ENCODE measurements around the gene TMX4.

TMX4 gene

GRCh38 chr20:8019998-8020247, 362 bp upstream of the TMX4 start:
- peak overlapping the region; percentile 61 for H3K4me3 ChIP-seq (ENCODE audit: insufficient read depth, low read depth, low read length)
- peak overlapping the region; percentile 44 for H3K27ac ChIP-seq (ENCODE audit: insufficient read depth, low read depth, low read length, poor library complexity, severe bottlenecking)
- peaks cover 9% of the 10 kb centered on the region for H3K4me1 ChIP-seq (ENCODE audit: control insufficient read depth, insufficient read depth, low read length)
- no peaks in the 10 kb centered on the region for H3K27me3 ChIP-seq (ENCODE audit: control insufficient read depth, insufficient read depth, low read length, poor library complexity, severe bottlenecking)
- no peaks in the 10 kb centered on the region for H3K36me3 ChIP-seq (ENCODE audit: control insufficient read depth, insufficient read depth, low read length)
- no peaks in the 10 kb centered on the region for H3K9me3 ChIP-seq (ENCODE audit: control insufficient read depth, low read length)
- WGBS, 2 experiments = 26 to 31% methylated on average over 3 of the region's 3 CpGs

- Histone ChIP-seq H3K4me1 (ENCODE audit: control insufficient read depth, insufficient read depth, low read length) (peaks cover 9% of the 10 kb centered on the region), H3K27ac (ENCODE audit: insufficient read depth, low read depth, low read length, poor library complexity, severe bottlenecking) (peak overlapping the region; percentile 93), H3K27me3 (ENCODE audit: control insufficient read depth, insufficient read depth, low read length, poor library complexity, severe bottlenecking) (no peaks in the 10 kb centered on the region), H3K4me3 (ENCODE audit: insufficient read depth, low read depth, low read length) (peak overlapping the region; percentile 61), H3K36me3 (ENCODE audit: control insufficient read depth, insufficient read depth, low read length) (no peaks in the 10 kb centered on the region), H3K9me3 (ENCODE audit: control insufficient read depth, low read length) (no peaks in the 10 kb centered on the region)
- 1% methylated on average over 23 of the region's 23 CpGs for WGBS, 2 experiments
Observed at GRCh38 chr20:8018958-8019245, 659 bp downstream of the TMX4 start.

GRCh38 chr20:8012724-8013123, 6.8 kb downstream of the TMX4 start:
- H3K36me3 ChIP-seq (ENCODE audit: control insufficient read depth, insufficient read depth, low read length) = no peaks in the 10 kb centered on the region
- no peaks in the 10 kb centered on the region for H3K4me1 ChIP-seq (ENCODE audit: control insufficient read depth, insufficient read depth, low read length)
- no CpG with 5 or more reads among the region's 1 CpG for WGBS, 2 experiments
- H3K4me3 ChIP-seq (ENCODE audit: insufficient read depth, low read depth, low read length) = no peak overlapping the region
- H3K9me3 ChIP-seq (ENCODE audit: control insufficient read depth, low read length) = no peaks in the 10 kb centered on the region
- no peak overlapping the region for H3K27ac ChIP-seq (ENCODE audit: insufficient read depth, low read depth, low read length, poor library complexity, severe bottlenecking)
- no peaks in the 10 kb centered on the region for H3K27me3 ChIP-seq (ENCODE audit: control insufficient read depth, insufficient read depth, low read length, poor library complexity, severe bottlenecking)

GRCh38 chr20:8008733-8009132, 10.8 kb downstream of the TMX4 start:
- Histone ChIP-seq H3K4me1 (ENCODE audit: control insufficient read depth, insufficient read depth, low read length) (no peaks in the 10 kb centered on the region), H3K36me3 (ENCODE audit: control insufficient read depth, insufficient read depth, low read length) (no peaks in the 10 kb centered on the region), H3K27me3 (ENCODE audit: control insufficient read depth, insufficient read depth, low read length, poor library complexity, severe bottlenecking) (no peaks in the 10 kb centered on the region), H3K27ac (ENCODE audit: insufficient read depth, low read depth, low read length, poor library complexity, severe bottlenecking) (no peak overlapping the region), H3K9me3 (ENCODE audit: control insufficient read depth, low read length) (no peaks in the 10 kb centered on the region), H3K4me3 (ENCODE audit: insufficient read depth, low read depth, low read length) (no peak overlapping the region)
- 93 to 100% methylated on average over 2 of the region's 2 CpGs for WGBS, 2 experiments

DNA sequence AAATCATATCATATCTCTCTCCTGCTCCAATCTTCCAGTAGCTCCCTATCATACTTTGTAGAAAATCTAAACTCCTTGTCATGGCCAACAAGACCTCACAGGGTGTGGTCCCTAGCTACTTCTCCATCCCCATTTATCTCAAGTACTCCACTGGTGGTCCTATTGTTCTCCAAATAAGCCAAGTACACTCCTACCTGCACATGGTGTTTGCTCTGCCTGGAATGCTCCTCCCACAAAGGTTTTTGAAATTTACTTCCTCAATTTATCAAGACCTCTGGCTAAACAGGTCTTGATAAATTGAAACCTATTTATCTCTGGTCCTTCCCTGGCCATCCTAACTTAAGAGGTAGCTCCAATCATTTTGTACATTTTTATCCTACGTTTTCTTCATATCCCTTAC, 12.1 kb downstream of the TMX4 start:
- no peaks in the 10 kb centered on the region for H3K9me3 ChIP-seq (ENCODE audit: control insufficient read depth, low read length)
- H3K4me1 ChIP-seq (ENCODE audit: control insufficient read depth, insufficient read depth, low read length) = no peaks in the 10 kb centered on the region
- H3K4me3 ChIP-seq (ENCODE audit: insufficient read depth, low read depth, low read length) = no peak overlapping the region
- no peak overlapping the region for H3K27ac ChIP-seq (ENCODE audit: insufficient read depth, low read depth, low read length, poor library complexity, severe bottlenecking)
- 88 to 90% methylated on average over 1 of the region's 1 CpG for WGBS, 2 experiments
- H3K27me3 ChIP-seq (ENCODE audit: control insufficient read depth, insufficient read depth, low read length, poor library complexity, severe bottlenecking) = no peaks in the 10 kb centered on the region
- no peaks in the 10 kb centered on the region for H3K36me3 ChIP-seq (ENCODE audit: control insufficient read depth, insufficient read depth, low read length)

GRCh38 chr20:8005575-8006366, 13.8 kb downstream of the TMX4 start:
- Histone ChIP-seq H3K4me1 (ENCODE audit: control insufficient read depth, insufficient read depth, low read length) (no peaks in the 10 kb centered on the region), H3K36me3 (ENCODE audit: control insufficient read depth, insufficient read depth, low read length) (no peaks in the 10 kb centered on the region), H3K27ac (ENCODE audit: insufficient read depth, low read depth, low read length, poor library complexity, severe bottlenecking) (no peak overlapping the region), H3K27me3 (ENCODE audit: control insufficient read depth, insufficient read depth, low read length, poor library complexity, severe bottlenecking) (no peaks in the 10 kb centered on the region), H3K4me3 (ENCODE audit: insufficient read depth, low read depth, low read length) (no peak overlapping the region), H3K9me3 (ENCODE audit: control insufficient read depth, low read length) (no peaks in the 10 kb centered on the region)
- 90% methylated on average over 17 to 18 of the region's 19 CpGs for WGBS, 2 experiments

DNA sequence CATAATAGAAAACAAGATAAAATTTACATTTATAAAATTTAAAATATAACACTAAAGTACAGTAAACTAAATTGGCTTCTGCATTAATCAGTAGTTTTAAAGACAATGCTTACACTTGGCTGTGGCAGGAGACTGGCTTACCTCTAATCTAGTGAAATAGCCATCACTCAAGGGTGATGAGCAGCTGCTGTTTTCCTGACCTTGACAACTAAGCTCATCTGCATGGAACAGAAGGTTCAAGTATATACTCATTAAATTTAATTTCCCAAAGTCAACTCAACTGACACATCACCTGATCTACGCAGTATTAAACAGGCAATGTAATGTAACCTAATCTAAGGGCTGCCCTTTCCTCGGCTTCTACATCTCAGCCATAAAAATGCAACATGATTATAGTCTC, 14.5 kb downstream of the TMX4 start:
- H3K9me3 ChIP-seq (ENCODE audit: control insufficient read depth, low read length) = no peaks in the 10 kb centered on the region
- WGBS, 2 experiments = 95 to 100% methylated on average over 1 to 2 of the region's 2 CpGs
- no peaks in the 10 kb centered on the region for H3K4me1 ChIP-seq (ENCODE audit: control insufficient read depth, insufficient read depth, low read length)
- no peak overlapping the region for H3K27ac ChIP-seq (ENCODE audit: insufficient read depth, low read depth, low read length, poor library complexity, severe bottlenecking)
- no peaks in the 10 kb centered on the region for H3K36me3 ChIP-seq (ENCODE audit: control insufficient read depth, insufficient read depth, low read length)
- no peak overlapping the region for H3K4me3 ChIP-seq (ENCODE audit: insufficient read depth, low read depth, low read length)
- H3K27me3 ChIP-seq (ENCODE audit: control insufficient read depth, insufficient read depth, low read length, poor library complexity, severe bottlenecking) = no peaks in the 10 kb centered on the region

- Histone ChIP-seq H3K27me3 (ENCODE audit: control insufficient read depth, insufficient read depth, low read length, poor library complexity, severe bottlenecking) (no peaks in the 10 kb centered on the region), H3K4me3 (ENCODE audit: insufficient read depth, low read depth, low read length) (no peak overlapping the region), H3K9me3 (ENCODE audit: control insufficient read depth, low read length) (no peaks in the 10 kb centered on the region), H3K36me3 (ENCODE audit: control insufficient read depth, insufficient read depth, low read length) (no peaks in the 10 kb centered on the region), H3K27ac (ENCODE audit: insufficient read depth, low read depth, low read length, poor library complexity, severe bottlenecking) (no peak overlapping the region), H3K4me1 (ENCODE audit: control insufficient read depth, insufficient read depth, low read length) (no peaks in the 10 kb centered on the region)
- WGBS, 2 experiments = no CpG with 5 or more reads among the region's 1 CpG
Observed at GRCh38 chr20:8002056-8002455, 17.5 kb downstream of the TMX4 start.

DNA sequence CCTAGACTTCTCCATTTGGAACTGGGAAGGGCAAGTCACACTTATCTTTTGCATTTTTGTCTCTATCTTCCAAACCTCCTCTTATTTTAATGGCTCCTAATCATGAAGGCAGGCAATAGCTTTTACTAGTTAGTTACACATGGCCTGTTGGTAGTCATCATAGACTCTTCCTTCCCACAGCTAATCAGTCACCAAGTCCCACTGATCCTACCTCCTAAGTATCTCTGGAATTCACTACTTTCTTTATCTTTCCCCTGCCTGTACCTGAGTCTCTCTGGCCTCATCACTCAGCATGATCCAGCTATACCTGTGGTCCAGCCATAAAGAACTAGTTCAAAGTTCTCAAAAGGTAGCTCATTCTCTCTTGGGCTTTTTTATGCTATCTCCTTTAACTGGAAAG, 18.8 kb downstream of the TMX4 start:
- H3K27me3 ChIP-seq (ENCODE audit: control insufficient read depth, insufficient read depth, low read length, poor library complexity, severe bottlenecking) = no peaks in the 10 kb centered on the region
- no peak overlapping the region for H3K27ac ChIP-seq (ENCODE audit: insufficient read depth, low read depth, low read length, poor library complexity, severe bottlenecking)
- no peaks in the 10 kb centered on the region for H3K36me3 ChIP-seq (ENCODE audit: control insufficient read depth, insufficient read depth, low read length)
- no peaks in the 10 kb centered on the region for H3K9me3 ChIP-seq (ENCODE audit: control insufficient read depth, low read length)
- H3K4me1 ChIP-seq (ENCODE audit: control insufficient read depth, insufficient read depth, low read length) = no peaks in the 10 kb centered on the region
- H3K4me3 ChIP-seq (ENCODE audit: insufficient read depth, low read depth, low read length) = no peak overlapping the region

DNA sequence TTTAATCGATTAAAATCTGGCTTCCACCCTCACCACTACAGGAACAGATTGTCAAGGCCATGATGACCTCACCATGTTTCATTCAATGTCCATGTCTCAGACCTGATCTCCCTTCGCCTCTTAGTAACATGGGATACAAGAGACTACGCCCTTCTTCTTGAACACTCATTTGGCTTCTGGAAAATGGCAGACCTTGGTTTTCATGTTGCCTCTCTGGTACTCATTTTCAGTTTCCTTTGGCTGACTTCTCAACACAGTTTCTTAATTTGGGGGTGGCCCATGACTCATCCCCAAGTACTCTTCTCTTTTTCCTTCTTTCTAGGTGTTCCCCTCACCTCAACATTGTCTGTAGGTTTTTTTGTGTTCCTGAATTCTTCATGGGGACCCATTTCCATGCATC, 22.7 kb downstream of the TMX4 start:
- 93 to 94% methylated on average over 3 of the region's 3 CpGs for WGBS, 2 experiments
- H3K9me3 ChIP-seq (ENCODE audit: control insufficient read depth, low read length) = no peaks in the 10 kb centered on the region
- no peak overlapping the region for H3K4me3 ChIP-seq (ENCODE audit: insufficient read depth, low read depth, low read length)
- H3K4me1 ChIP-seq (ENCODE audit: control insufficient read depth, insufficient read depth, low read length) = no peaks in the 10 kb centered on the region
- H3K27ac ChIP-seq (ENCODE audit: insufficient read depth, low read depth, low read length, poor library complexity, severe bottlenecking) = no peak overlapping the region
- peaks cover 7% of the 10 kb centered on the region for H3K36me3 ChIP-seq (ENCODE audit: control insufficient read depth, insufficient read depth, low read length)
- H3K27me3 ChIP-seq (ENCODE audit: control insufficient read depth, insufficient read depth, low read length, poor library complexity, severe bottlenecking) = no peaks in the 10 kb centered on the region

DNA sequence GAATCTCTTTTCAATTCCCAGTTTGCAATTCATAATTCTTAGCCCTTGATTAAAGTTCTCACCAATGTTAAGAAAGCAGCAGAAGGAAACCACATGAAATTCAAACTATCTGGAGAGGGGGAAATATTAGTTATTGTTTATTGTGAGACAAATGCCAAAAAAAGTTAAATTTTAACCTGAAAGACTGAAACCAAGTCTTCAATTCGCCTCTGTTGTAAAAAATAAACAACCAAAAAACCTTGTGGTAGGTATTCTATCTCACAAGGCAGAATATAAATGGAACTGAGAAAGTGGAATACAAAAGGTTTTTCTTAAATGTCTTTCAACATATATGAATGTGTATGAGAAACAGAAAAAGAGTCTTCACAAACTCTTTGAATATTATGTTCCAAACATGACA, 24.8 kb downstream of the TMX4 start:
- Histone ChIP-seq H3K36me3 (ENCODE audit: control insufficient read depth, insufficient read depth, low read length) (peaks cover 7% of the 10 kb centered on the region), H3K9me3 (ENCODE audit: control insufficient read depth, low read length) (no peaks in the 10 kb centered on the region)
- 93% methylated on average over 1 of the region's 1 CpG; no CpG with 5 or more reads in 1 of the 2 experiments for WGBS, 2 experiments

More for the DNA sequence above, 24.8 kb downstream of the TMX4 start:
- Histone ChIP-seq H3K4me1 (ENCODE audit: control insufficient read depth, insufficient read depth, low read length) (no peaks in the 10 kb centered on the region), H3K27me3 (ENCODE audit: control insufficient read depth, insufficient read depth, low read length, poor library complexity, severe bottlenecking) (no peaks in the 10 kb centered on the region), H3K4me3 (ENCODE audit: insufficient read depth, low read depth, low read length) (no peak overlapping the region), H3K27ac (ENCODE audit: insufficient read depth, low read depth, low read length, poor library complexity, severe bottlenecking) (no peak overlapping the region)
